Mammary epithelial cell (primary cell): ENCODE measurements around the gene GLI1.

Experiments used
- EZH2 ChIP-seq: IDR thresholded peaks from 2 replicates; pipeline ENCODE4 v1.6.1; 2012; ENCODE audit warnings: low read length, inconsistent platforms, borderline replicate concordance
- TF ChIP-seq, protein P1 (sequence below), 2 donors: IDR thresholded peaks in 1 of 2; conservative IDR thresholded peaks in 1 of 2; 2 replicates each; pipeline ENCODE4 v1.5.1; 2011 to 2012; ENCODE audit warnings: inconsistent platforms in 2 of 2, low read length in 2 of 2, mild to moderate bottlenecking in 2 of 2, control low read depth in 1 of 2, low read depth in 1 of 2; ENCODE audit not compliant: insufficient read depth in 1 of 2; ENCODE audit errors: extremely low read depth in 1 of 2

DNA sequence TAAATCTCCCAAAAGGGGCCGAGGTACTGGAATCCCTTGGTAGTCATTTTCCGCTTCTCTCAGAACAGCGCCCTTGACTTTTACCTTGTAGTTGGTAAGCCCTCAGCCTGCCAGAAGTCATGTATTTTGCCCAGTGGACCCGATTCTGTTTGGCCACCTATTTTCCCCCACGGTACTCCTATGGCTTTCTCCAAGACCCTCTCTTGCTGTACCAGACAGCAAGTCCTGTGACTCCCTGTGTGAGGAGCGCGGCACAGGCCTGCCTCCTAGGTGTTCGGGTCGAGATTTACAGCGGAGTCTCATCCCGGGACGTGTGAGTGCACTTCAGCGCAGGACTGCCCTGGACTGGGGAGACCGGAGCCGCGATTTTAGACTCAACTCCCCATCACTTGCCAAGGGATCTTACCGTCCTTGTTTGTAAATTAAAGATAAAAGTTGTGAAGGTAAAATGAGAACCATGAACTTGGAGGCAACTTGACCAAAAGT lies 62.0 kb downstream of the GLI1 start:
- TF ChIP-seq, protein P1, sequence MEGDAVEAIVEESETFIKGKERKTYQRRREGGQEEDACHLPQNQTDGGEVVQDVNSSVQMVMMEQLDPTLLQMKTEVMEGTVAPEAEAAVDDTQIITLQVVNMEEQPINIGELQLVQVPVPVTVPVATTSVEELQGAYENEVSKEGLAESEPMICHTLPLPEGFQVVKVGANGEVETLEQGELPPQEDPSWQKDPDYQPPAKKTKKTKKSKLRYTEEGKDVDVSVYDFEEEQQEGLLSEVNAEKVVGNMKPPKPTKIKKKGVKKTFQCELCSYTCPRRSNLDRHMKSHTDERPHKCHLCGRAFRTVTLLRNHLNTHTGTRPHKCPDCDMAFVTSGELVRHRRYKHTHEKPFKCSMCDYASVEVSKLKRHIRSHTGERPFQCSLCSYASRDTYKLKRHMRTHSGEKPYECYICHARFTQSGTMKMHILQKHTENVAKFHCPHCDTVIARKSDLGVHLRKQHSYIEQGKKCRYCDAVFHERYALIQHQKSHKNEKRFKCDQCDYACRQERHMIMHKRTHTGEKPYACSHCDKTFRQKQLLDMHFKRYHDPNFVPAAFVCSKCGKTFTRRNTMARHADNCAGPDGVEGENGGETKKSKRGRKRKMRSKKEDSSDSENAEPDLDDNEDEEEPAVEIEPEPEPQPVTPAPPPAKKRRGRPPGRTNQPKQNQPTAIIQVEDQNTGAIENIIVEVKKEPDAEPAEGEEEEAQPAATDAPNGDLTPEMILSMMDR (conservative IDR thresholded peaks at IDR 0.05 in 1 of 2, IDR thresholded peaks at IDR 0.05 in 1 of 2; ENCODE audit: extremely low read depth in 1 of 2, insufficient read depth in 1 of 2, low read depth in 1 of 2, low read length in 2 of 2), result no peak
- TF ChIP-seq EZH2, result no peak
